CD4-positive, alpha-beta T cell treated with Interleukin-1 beta for 1 hour (primary cell): Measurements from ENCODE around the gene TRIO.
A peak's percentile ranks its signal among the peaks of the same experiment; 100 is the strongest.

Source experiments
- DNase-seq, 2 donors: peaks; one replicate each; pipeline ENCODE4 v3.0.0-alpha.2; 2020 to 2022

TRIO gene

DNA sequence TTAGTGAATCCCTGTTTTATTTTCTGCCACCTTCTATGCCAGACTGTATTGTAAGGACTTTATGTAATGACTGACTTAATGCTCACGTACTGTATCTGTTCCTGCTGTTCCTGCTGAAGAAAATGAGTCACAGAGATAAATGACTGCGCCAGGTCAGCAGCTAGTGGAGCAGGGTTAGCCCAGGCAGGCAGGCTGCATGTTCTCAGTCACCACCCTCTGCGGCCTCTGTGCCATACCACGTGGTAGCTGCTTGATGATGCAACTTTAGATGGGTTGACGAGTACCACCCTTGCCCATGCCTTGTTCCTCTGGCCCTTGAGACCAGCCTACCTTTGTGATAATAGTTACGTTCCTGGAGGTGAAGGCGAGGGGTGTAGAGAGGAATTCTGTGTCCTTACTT, 161.9 kb downstream of the TRIO start:
- no peak for DNase-seq

DNA sequence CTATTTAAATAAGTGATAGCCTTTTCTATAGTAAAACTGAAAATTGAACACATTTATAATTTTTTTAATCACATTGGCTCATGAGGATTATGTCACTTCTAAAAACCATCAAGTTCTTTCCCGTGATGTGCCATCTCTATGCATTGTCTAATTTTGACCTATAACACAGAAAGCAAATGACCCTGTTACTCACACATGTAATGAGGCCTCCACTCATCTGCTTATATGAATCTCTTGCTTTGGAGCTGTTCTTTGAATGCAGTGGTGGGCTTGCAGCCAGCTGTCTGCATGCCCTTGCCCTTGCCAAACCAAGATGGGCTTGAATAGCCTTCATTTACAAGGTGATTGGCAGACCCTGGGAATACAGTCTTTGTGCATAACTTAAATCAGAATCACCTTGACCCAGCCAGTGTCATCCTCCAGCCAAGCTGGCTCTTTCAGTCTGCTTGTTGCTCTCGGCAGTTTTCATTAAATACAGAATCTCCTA, 163.2 kb downstream of the TRIO start:
- DNase-seq, result no peak

DNA sequence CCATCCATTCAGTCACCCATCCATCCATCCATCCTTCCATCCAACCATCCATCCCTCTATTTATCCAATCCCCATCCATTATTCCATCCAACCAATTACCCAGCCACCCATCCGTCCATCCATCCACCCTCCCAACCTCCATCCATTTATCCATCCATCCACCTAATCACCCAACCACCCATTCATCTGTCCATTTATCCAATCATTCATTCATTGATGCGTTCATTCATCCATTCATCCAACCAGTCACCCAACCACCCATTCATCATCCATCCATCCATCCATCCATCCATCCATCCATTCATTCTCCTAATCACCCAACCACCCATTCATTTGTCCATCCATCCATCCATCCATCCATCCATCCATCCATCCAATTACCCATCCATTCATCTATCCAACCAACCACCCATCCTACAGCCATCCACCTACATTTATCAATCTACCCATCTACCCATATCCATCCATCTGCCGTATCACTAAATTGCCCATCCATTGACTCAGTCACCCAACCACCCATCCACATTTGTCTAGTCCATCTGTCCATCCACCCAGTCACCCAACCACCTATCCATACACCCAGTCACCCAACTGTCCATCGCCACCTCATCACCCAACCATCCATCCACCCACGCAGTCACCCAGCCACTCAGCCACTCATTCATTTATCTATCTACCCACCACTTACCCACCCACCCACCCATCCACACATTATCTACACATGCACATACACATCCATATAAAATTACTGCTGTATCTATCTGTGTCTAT, 165.4 kb downstream of the TRIO start:
- no peak for DNase-seq

DNA sequence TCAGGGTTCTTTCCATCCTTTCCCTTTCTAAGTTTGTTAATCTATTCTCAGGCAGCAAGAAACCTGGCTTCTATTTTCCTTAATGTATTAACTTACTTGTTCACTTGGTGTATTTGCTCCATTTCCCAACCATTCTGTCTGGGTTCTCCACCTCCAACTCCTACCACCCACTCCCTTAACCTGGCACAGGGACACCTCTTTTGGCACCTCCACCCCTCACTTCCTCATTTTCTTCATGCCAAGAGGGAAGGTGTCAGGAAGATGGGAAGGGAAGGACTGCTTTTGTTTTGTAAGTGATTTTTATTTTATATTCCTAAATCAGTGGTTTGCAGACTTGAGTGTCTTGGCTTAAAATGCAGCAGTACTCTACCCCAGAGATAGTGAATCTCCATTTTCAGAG, 166.1 kb downstream of the TRIO start:
- no peak for DNase-seq

DNA sequence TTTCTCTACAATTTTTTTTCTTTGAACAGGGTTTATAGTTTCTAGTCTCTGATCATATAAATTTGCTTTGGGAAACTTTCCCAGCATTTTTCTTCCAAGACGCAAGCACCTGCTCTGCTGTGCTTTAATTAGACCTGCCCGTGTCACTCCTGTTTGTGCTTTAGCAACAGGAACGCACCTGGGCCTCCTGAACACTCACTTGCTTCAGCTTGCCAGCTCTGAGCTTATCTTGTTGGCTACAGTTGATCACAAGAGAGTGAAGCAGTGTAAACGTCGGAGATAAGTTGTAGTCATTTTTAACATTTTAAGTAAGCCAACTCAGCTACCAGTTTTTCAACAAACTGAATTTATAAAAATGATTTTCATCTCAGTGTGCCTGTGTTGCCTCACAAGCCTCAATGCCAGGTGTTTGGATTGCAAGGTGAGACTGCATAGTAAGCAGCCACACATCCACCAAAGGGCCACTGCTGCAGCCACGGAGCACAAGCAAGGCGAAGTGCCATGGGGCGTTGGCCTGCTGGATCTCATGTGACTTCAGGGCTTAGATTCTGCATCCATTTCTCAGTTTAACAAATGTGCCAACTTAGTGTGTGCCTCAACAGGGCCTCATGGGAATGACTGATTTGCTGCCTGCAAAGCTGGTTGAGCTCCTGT, 166.9 kb downstream of the TRIO start:
- no peak for DNase-seq

DNA sequence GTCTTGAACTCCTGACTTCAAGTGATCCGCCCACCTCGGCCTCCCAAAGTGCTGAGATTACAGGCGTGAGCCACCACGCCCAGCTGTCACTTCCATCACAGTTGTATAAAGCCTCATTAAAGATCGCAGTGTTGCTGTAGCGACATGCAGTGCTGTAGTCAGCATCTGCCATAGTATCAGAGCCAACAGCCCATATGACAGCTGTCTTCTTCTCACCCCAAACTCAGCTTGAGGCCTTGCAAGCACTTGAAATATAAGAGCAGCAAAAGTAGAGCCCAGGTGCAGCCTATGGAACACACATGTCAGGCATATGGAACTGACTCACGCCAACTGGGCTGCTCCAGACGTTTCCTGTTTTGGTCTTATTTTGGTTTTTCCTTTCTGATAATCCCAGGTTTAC, 167.8 kb downstream of the TRIO start:
- no peak for DNase-seq

DNA sequence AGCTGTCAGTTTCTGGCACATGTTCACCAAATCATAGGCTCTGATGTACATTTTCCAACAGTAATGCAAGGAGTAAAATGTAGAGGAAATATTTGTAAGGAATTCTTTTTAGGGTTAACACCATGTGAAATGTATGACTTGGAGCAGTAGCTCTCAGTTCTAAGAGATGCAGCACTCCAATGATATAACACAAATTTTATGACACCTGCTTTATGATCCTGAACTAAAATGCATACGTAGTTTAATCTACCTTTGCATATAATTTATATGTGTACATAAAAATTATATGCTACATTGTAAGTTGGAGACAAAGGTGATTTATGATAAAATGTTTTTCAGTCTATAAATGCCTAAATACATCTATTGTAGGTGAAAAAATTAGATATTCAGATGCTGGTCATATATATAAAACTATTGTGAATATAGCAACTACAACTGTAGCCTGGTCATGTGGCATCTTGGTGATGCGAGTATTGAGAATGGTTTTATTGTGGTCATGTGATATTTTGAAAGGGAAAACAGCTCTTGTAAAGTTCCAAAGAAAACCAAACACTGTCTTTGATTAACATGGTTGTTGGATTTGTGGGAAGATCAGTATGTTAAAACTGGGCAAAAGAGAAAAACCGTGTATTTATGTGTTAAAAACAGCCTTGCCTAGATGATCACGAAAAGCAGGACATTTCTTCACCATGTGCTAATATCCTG, 171.0 kb downstream of the TRIO start:
- DNase-seq, result no peak

DNA sequence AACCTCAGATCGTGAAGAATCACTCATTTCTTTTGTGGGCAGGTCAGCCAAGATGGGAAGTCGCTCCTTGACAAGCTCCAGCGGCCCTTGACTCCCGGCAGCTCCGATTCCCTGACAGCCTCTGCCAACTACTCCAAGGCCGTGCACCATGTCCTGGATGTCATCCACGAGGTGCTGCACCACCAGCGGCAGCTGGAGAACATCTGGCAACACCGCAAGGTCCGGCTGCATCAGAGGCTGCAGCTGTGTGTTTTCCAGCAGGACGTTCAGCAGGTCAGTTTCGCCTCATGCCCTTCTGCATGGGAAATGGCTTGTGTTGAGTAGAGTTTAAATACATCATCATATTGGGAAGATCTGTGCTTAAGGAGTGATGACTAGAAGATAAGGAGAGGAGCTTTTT, 173.3 kb downstream of the TRIO start:
- no peak for DNase-seq

DNA sequence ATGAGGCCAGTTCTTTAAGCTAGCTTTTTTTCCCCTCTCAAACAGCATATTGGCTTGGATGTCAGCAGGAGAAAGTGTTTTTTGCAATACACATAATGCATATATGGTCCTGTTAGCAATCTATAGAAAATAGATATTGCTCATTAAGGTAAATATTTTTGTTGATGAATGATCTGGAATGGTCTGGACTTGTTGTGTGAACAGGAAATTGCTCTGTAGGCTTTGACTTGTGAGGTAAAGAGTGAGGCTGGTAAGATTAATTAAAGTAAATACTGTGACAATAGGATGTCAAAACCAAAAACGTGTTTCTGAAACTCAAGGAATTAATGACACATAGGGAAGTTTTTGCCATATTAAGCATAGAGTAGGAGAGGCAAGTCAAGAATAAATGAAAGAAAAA, 176.0 kb downstream of the TRIO start:
- DNase-seq, result no peak

DNA sequence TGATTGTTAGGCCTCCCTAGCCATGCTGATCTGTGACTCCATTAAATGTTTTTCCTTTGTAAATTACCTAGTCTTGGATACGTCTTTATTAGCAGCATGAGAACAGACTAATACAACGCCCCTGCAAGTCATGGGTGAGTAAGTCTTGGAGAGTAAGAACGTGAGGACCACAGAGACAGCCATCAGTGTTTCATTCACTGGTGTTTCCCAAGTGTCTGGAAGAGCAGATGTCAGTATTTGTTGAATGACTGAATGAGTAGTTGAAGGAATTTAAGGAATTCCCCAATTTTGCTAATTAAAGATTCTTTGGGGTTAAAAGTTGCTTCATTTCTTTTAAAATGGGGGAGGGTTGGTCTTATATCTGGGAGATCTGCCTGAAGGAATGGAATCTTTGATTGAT, 178.8 kb downstream of the TRIO start:
- DNase-seq, result no peak

DNA sequence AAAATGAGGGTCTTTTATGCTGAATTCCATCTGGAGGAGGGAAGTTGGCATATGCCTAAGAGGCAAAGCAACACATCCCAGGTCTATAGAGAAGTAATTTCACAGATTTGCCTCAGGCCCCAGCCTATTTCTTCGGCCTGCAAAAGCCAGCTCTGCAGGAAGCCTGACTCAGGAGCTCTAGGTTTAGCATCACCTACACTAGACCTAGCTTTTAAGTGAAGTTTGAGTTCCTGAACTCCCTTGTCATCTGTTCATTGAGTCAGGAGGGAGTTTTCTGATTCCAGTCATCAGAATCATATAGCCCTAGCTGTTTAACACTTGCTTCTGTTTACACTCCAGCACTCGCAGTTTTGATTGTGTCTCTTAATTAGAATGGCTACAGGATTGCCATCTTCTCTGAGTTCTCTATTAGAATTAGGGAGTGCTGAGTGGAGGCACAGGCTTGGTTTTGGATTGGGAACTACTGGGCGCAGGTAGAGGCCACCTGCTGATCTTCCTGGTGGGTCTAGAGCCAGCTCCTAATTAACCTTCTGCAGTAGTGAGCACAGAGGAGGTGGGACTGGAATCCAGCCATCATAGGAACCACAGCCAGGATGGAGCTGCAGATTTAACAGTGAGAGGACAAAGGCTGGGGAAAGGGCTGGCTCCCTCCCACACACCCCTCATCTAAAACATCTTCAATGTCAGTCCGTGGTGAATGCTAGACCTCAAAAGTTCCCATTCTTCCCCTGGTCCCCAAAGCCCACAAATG, 179.5 kb downstream of the TRIO start:
- no peak for DNase-seq

DNA sequence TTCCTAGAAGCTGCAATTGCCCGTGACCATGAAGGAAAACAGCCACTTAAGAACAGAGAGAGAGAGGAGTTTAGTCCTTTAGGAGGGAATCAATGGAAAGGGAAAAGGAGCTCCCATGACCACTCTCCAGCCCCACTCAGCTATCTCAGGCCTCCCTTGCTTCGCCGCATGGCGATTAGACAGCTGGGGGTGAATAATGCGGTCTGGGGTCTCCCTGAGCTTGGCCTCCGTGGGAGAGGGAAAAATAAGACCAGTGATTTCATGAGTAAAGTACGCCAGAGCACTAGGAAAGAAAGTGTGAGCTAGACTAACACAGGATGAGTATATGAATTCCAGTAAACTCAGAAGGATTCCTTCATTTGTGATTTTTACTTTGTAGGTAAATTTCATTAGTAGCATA, 180.3 kb downstream of the TRIO start:
- no peak for DNase-seq

DNA sequence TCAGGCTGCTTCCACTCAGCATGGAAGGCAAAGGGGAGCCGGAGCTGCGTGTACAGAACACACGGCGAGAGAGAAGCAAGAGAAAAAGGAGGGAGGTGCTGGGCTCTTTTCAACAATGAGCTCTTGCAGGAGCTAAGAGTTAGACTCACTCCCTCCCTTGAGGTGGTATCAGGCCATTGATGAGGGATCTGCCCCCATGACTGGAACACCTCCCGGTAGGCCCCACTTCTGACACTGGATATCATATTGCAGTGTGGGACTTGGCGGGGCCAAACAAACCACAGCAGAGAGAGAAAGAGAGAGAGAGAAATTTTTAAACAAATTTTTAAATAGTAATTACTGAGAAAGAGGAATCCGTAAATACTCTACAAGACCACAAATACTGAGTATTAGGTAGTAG, 182.2 kb downstream of the TRIO start:
- DNase-seq, result no peak

DNA sequence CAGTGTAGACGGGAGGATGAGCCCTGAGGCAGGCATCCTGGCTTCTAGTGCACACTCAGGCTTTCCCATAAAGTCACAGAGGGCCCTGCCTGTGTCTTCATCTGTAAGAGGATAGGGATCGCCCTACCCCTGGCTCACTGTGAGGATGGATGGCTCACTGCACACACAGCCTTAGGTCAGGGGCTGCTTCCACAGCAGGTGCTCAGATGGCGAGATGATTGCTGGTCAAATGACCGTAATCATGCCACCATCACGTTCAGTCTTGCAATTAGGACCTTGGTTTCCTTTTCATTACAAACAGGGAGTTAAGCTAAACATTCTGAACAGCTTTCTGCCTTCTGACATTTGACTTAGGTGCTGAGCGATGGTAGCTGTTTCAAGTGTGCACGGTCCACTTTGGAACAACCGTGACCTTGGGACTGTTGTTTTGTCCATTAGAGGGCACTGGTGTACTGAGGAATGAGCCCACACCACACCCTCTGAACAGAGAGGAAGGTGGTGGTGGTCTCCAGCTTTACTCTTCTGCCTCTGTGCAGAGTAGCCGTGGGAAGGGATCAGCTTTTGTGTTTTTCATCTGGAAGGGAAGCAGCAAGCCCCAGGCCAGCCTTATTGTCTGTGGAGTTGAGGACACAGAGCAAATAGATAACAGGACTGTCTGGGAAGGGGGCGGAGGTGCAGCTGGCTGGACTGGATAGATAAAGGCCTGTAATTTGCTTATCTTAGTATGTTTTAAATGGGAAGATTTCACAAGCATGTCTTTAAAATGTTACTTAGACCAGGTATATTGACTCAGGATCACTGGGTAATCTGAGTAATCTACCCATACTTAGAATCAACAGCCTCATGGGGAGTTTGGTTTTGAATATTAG, 183.1 kb downstream of the TRIO start:
- no peak for DNase-seq

DNA sequence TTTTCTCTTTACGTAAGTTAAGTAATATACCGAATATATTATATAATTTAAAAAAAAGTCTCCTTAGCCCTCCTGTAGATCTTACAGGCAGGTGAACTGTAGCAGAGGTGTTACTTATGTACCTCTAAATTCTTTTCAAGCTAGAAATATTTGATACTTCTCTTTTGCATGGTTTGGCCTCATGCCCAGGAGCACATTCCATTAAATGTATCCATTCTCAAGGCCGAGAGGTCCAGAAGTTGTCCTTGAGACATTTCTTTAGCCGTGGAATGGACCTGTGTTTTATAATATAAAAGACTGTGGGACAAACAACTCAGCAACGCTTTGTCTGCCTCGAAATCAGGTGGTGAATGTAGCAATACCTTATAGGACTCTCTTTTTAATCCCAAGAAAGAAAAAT, 184.5 kb downstream of the TRIO start:
- DNase-seq, result no peak

DNA sequence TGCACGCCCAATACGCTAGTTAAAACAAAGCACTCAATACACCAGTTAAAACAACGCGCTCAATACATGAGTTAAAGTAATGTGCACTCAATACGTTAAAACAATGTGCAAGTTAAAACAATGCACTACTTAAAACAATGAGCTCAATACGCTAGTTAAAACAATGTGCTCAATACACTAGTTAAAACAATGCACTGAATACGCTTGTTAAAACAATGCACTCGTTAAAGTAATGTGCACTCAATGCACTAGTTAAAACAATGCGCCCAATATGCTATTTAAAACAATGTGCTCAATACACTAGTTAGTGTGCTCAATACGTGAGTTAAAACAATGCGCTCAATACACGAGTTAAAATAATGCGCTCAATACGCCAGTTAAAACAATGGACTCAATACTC, 185.0 kb downstream of the TRIO start:
- DNase-seq, result no peak

DNA sequence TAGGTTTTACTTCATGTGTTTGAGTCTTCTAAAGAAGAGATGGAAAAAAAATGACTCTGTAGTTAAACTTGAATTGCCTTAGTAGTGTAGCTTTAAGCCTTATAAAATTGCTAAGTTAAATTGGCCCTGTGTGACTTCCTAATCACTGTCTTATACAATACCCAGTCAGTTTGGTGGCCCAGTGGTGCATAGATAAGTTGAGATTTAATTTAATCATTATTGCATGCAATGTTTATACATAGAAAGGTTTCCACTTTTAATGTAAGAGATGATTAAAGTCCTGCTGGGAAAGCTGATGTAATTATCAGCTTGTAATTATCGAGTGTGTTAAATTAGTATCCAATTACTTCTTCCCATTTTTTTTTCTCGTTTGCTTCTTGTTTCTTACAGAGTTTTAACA, 187.1 kb downstream of the TRIO start:
- DNase-seq, result no peak

DNA sequence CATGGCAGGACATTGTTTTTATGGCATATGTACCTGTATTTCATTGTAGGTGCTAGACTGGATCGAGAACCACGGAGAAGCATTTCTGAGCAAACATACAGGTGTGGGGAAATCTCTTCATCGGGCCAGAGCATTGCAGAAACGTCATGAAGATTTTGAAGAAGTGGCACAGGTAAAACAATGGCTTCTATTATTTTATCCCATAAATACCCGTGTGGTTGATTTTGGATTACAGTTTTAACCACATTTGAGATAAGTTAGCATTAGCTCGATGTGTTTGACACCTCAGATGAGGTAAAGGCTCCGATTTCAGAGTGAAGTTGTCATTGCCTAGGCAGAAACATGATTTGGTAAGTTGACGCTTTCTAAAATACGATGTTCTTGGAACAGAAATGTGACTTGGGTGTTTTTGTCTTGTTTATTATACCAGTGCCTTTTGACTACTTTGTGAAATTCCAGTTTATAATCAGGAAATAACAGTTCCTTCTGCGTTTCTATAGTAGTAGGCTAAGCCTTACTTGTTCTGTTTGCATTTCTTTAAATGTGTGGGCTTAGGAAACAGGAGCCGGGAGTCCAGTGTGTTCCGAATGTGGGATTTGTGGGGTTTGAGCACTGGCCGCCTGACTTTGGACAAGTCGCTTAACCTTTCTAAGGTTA, 187.7 kb downstream of the TRIO start:
- DNase-seq, result no peak

DNA sequence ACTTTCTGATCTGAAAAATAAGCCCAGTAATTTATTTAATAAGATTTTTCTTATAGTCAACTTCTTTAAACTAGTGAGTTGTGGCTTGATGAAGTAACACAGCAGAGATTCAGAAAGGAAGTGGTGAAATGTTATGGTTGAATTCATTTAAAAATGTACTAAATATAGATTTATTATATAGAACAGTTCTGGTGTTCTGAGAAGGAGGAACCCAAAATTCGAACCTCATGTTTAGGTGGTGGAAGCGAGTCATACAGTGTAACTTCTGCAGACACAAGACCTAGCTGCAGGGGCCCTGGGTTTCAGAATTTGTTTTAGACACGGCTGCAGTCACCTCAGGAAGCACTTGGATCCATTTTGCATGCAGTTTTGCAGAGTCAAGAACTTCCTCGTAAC, 188.2 kb downstream of the TRIO start:
- DNase-seq, result peak in 1 of 2 donors; percentile 16

DNA sequence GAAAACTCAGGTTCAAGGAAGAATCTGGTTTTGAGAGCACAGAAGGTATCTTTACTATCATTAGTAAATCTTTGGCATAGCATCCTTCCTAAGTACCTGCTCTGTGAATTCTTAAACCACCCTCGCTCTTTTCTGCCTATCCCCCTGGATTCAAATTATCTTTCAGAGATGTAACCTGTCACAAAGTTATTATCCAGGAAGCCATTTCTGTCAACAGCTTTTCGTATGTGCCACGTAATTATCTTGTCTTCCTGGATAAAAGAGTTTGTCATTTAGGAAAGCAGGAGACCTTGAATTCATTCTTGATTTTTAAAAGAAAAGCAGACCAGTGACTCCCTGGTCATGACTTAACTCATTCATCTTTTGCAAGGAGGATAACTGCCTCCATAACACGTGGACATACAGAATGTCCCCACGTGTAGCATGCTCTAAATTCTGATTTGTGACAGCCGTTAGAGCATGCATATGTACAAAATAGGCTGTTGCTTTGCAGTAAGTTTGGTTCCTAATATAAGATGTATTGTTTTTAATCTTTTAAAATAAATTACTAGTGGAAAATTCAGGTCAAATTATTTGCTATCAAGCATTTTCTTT, 189.0 kb downstream of the TRIO start:
- DNase-seq, result no peak

DNA sequence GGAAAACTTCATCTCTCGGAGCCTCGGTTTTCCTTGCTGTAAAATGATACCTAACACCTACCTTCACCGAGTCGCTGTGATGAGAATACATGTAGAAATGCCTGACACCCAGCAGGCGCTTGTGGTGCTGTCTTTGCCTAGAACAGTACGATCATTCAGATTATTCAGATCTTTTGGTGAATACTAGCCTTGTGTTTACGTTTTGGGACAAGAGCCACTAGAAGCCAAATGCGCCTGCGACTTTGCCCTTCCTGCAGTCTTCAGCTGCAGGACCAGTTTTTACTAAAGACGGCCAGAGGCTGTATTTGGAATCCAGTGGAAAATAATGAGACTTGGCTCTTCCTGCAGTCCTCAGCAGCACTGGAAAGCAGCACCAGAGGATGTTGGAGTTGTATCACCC, 189.6 kb downstream of the TRIO start:
- DNase-seq, result no peak
